GM18873 (cell line): ENCODE results near the gene TIGAR.

Experiments used
- ATAC-seq: cut with Tn5 transposase; IDR thresholded peaks from one replicate; pipeline ENCODE4 v1.9.1; 2021; ENCODE audit warnings: mild to moderate bottlenecking, moderate library complexity, moderate number of reproducible peaks; ENCODE audit not compliant: unreplicated experiment, low FRiP score

The TIGAR gene

DNA sequence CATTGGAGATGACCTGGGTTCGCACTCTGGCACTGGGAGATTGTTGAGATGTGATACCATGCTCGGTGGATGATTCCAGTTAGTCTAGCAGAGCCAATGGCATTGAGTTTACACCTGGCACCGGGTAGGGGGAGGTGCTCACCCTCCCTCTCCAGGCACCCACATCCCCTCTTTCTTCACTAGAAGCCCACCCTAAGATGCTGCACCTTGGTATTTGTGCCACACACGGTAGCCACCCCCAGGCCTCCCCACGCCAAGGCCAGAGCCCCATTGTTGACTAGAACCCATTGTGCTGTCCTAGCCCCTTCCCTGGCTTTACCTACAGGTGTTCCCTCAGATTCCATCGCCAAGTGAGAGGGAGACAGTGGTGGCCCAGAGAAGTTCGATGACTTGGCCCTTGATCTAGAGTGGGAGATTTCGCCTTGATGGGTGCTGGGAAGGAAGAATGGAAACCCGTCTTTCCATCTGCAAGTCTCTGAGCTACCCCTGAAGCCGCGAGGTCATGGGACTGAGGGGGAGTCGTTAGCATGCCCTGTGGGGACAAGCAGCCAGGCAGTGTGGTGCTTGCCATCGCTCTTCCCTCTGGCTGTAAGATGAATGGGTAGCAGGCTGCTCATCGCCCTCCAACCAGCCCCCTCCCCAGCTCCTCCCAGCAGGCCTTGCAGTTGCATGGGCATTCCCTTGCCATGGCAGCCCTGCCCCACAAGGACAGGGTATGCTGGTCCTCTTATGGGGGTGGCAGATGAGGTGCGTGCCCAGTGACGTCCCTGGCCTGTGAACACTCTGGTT is 38.7 kb upstream of the TIGAR start:
- ATAC-seq: no peak

- ATAC-seq: no peak
Measured at GRCh38 chr12:4282892-4283511, 38.0 kb upstream of the TIGAR start.

- no peak for ATAC-seq
Measured at GRCh38 chr12:4283512-4284255, 37.3 kb upstream of the TIGAR start.

- no peak for ATAC-seq
Measured at GRCh38 chr12:4284306-4284705, 36.7 kb upstream of the TIGAR start.

DNA sequence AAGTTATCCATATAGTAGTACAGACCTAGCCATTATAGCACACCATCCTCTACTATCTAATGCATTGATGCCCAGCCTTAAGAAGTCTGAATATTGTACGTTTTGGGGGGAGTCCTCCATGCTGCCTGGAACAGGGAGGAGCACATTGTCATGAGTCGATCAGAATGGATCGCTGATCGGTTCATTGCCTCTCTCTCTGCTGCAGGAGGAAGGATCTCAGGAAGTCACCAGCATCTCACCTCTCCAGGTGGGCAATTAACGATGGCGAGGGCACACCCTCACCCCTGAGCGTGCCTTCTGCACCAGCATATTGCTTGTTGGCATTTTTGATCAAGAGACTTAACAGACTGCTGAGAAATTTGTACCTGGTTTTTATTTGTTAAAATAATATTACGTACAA is 35.9 kb upstream of the TIGAR start:
- no peak for ATAC-seq

- no peak for ATAC-seq
Measured at GRCh38 chr12:4286228-4286627, 34.8 kb upstream of the TIGAR start.

DNA sequence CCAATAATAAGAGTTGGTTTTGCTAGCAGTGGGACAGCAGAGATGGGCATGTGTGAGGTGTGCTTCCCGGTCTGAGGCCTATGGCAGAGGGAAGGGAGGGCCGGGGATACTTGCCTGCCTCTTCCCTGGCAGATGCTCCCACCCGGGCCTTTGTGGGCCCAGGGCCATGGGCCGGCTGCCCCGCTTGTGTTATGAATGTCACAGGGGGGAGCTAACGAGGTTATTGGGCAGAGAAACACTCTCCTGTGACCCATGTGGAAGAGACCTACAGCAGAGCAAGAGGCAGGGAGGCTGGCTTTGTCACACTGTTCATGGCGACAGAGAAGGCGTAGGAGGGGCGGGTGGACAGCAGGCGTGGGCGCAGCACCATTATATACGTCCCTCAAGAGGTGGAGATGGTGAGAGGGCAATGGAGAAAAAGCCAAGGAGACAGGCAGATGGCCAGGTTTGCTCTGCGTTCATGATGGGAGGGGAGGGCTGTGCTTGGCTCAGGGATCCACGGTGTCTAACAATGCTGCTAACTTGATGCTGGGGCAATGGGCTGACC is 34.2 kb upstream of the TIGAR start:
- ATAC-seq: no peak

DNA sequence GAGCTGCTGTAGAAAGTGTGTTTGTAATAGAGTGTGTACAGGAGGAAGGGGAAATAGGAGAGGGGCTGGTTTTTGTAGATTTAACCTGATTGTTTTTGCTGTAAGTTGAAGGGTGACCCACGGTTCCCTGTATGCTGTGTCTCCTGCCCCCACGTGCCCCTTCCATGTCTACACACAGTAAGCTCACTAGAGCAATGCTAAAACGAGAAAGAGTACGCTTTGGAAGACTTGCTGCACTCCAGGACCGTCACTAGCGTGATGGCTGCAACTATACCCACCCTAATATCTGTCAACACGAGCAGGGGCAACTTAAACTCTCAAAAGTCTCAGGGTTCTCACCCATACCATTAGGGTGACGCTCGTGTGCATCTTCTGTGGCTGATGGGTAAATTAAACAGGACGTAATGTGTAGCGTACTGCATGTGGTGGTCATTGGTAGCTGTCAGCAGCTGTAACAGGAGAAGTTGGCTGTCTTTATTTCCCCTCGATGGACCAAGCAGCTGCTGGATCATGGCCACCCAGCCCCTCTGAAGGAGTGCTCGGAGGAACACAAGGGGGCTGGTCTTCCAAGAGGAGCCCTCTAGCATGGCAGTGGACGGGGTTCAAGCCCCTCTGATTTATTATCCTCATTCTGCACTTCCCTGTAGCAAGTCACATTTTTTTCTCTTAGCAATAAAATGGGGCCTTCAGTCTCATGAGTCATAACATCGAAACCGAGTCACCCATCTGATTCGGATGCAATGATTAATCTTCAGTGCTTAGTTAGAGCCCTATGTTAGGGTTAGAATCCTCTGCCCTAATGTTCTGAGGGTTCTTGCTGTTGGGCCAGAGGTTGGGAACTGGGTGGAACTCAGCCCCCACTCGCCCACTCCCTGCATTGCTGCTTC is 33.4 kb upstream of the TIGAR start:
- no peak for ATAC-seq

GRCh38 chr12:4288296-4289131 is 32.5 kb upstream of the TIGAR start:
- no peak for ATAC-seq

- no peak for ATAC-seq
Measured at GRCh38 chr12:4289231-4289878, 31.7 kb upstream of the TIGAR start.

GRCh38 chr12:4289998-4290790 is 30.8 kb upstream of the TIGAR start:
- ATAC-seq: no peak

- no peak for ATAC-seq
Measured at GRCh38 chr12:4292341-4293073, 28.5 kb upstream of the TIGAR start.

GRCh38 chr12:4293299-4293965 is 27.6 kb upstream of the TIGAR start:
- ATAC-seq: no peak

GRCh38 chr12:4293966-4294505 is 27.0 kb upstream of the TIGAR start:
- no peak for ATAC-seq

DNA sequence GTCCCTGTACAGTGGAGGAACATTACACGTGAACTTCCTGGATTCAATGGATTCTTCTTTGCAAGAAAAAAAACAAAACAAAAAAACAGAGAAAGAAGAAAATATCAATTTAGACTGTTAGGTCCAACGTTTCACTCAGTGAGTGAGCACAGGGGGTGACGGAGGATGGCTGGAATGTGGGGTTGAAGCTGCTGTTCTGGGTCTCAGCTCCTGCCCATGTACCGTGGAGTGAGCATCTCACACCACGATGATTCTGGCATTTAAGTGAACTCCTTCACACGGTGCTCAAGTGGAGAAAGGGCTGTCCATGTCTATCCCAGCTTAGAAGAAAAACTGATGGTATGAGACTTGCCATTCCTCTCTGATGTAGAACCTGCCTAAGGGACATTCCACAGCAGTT is 24.3 kb upstream of the TIGAR start:
- ATAC-seq: no peak

- ATAC-seq: no peak
Measured at GRCh38 chr12:4297617-4298016, 23.4 kb upstream of the TIGAR start.

GRCh38 chr12:4300883-4301282 is 20.1 kb upstream of the TIGAR start:
- ATAC-seq: no peak
